ENCODE measurements around the gene TMEM258. TPM values are rescaled to one million over a fixed set of nuclear protein-coding genes. Genes with fewer than 3 reads are reported as not detected.

The TMEM258 gene
- polyA plus RNA-seq, 1 of the 3 experiments (the other 2 are of a cell fraction) = 454 TPM

GRCh38 chr11:61776561-61777075 is 15.8 kb downstream of the TMEM258 start:
- Histone ChIP-seq H3K9ac (no peak overlapping the region), H3K36me3 (replicated peaks in 1 of 2; ENCODE audit: control insufficient read depth in 1 of 2, insufficient read depth in 2 of 2, low read length in 1 of 2) (no peaks in the 10 kb centered on the region), H3K79me2 (ENCODE audit: insufficient read depth) (no peaks in the 10 kb centered on the region), H3K4me1 (ENCODE audit: control insufficient read depth in 1 of 2, insufficient read depth in 2 of 2, low read depth in 1 of 2, low read length in 1 of 2) (peaks cover 0 to 34% of the 10 kb centered on the region in 2 experiments; a peak in 1 of 4 replicates), H4K20me1 (ENCODE audit: insufficient read depth) (no peaks in the 10 kb centered on the region), H3K4me3 (ENCODE audit: low read depth in 2 of 2, low read length in 1 of 2) (no peak overlapping the region), H3K27me3 (ENCODE audit: insufficient read depth) (no peaks in the 10 kb centered on the region), H3K4me2 (no peak overlapping the region), H3K9me3 (no peaks in the 10 kb centered on the region), H3K27ac (ENCODE audit: low read depth in 2 of 2, low read length in 1 of 2) (no peak overlapping the region; a peak in 1 of 4 replicates), H2AFZ (ENCODE audit: low read depth) (no peak overlapping the region), H3K9me2 (no peaks in the 10 kb centered on the region), H3F3A (replicated peaks; ENCODE audit: insufficient read depth) (no peaks in the 10 kb centered on the region)
- TF ChIP-seq MAX (IDR thresholded peaks at IDR 0.05; ENCODE audit: low read depth) = no peak
- no peak for TF ChIP-seq YY1 (IDR thresholded peaks at IDR 0.05; ENCODE audit: low read depth)
- TF ChIP-seq RFX5 (IDR thresholded peaks at IDR 0.05; ENCODE audit: low read length) = no peak
- no peak for TF ChIP-seq JUND (IDR thresholded peaks at IDR 0.05)
- TF ChIP-seq FOSL2 (IDR thresholded peaks at IDR 0.05; ENCODE audit: borderline replicate concordance, low read depth) = no peak
- TF ChIP-seq FOXM1 (IDR thresholded peaks at IDR 0.05; ENCODE audit: low read depth) = no peak
- TF ChIP-seq NRF1 (IDR thresholded peaks at IDR 0.05; ENCODE audit: low read depth, low read length) = no peak
- TF ChIP-seq IRF3 (IDR thresholded peaks at IDR 0.05; ENCODE audit: low read depth, low read length) = no peak
- TF ChIP-seq PBX3 (IDR thresholded peaks at IDR 0.05) = no peak
- peak; percentile 73 for TF ChIP-seq CTCF (IDR thresholded peaks at IDR 0.05)
- TF ChIP-seq USF2 (IDR thresholded peaks at IDR 0.05; ENCODE audit: borderline replicate concordance, low read depth, low read length) = no peak
- TF ChIP-seq EZH2phosphoT487 (IDR thresholded peaks at IDR 0.05; ENCODE audit: borderline replicate concordance, low read depth) = no peak
- peak; percentile 73 for TF ChIP-seq SMC3 (IDR thresholded peaks at IDR 0.05; ENCODE audit: low read depth, low read length)
- no peak for TF ChIP-seq GABPA (IDR thresholded peaks at IDR 0.05; ENCODE audit: low read depth)
- TF ChIP-seq FOXJ3 (CRISPR knock-in tag; IDR thresholded peaks at IDR 0.05) = no peak
- TF ChIP-seq POLR2AphosphoS5 (IDR thresholded peaks at IDR 0.05; ENCODE audit: low read depth, low read length) = no peak
- no peak for TF ChIP-seq REST (IDR thresholded peaks at IDR 0.05; ENCODE audit: low read depth, low read length)
- no peak for TF ChIP-seq RCOR1 (IDR thresholded peaks at IDR 0.05; ENCODE audit: low read length)
- TF ChIP-seq TEAD4 (IDR thresholded peaks at IDR 0.05; ENCODE audit: borderline replicate concordance, insufficient read depth) = no peak
- no peak for TF ChIP-seq MXI1 (IDR thresholded peaks at IDR 0.05; ENCODE audit: low read depth, low read length)
- TF ChIP-seq RAD21 (IDR thresholded peaks at IDR 0.05; ENCODE audit: low read length) = peak; percentile 70
- TF ChIP-seq ELF1 (IDR thresholded peaks at IDR 0.05) = no peak
- no peak for TF ChIP-seq ZBTB33 (IDR thresholded peaks at IDR 0.05; ENCODE audit: borderline replicate concordance, low read depth)
- ChIA-PET POLR2A (no interaction called here), CTCF (interaction anchor here (0.6 to 3.7 kb wide), 11 partner anchors 11 to 331 kb away, joined by 3 to 35 read pairs (median 4); no protein-coding TSS in a partner anchor)
- WGBS (ENCODE audit: low lambda C conversion rate) = 86% methylated on average over 7 of the region's 9 CpGs
- DNase-seq = peak; percentile 90

Data from SK-N-SH (cell line).